Stimulated activated CD8-positive, alpha-beta memory T cell treated with anti-CD3 and anti-CD28 coated beads, Interleukin-4, amount 100 ng/mL, for 48 hours (primary cell): ENCODE measurements around the gene TTC34.
"Not testable (repeated sequence)": the region's sequence is repeated elsewhere in the genome, so short reads cannot be mapped to it uniquely, and the experiment has no call there.

Source experiments
- DNase-seq: peaks from one replicate; pipeline ENCODE4 v3.0.0-alpha.2; 2020

Gene TTC34

DNA sequence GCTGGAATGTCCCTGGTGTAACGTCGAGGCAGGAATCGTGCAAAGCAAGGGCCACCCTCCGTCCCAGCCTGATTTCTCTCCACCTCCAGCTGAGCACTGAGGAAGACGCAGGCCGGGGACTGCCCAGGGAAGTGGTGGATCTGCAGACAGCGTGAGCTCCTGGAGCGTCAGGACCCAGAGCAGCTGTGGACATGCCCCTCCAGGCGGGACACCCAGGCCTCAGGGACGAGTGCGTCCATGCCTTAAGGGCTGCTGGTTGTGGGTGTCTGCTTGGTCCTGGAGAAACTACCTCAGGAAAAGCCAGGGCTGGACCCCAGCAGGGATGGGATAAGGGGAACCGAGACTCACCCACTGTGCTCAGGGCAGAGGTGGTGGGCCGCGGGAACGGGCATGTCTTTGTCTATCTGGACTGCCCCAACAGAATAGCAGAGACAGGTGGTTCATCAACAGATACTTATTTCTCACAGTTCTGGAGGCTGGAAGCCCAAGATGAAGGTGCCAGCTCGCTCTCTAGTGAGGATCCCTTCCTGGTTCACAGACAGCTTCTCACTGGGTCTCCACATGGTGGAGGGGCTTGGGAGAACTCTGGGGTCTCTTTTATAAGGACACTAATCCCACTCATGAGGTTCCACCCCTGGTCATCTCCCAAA, 162.9 kb downstream of the TTC34 start:
- DNase-seq: no peak

DNA sequence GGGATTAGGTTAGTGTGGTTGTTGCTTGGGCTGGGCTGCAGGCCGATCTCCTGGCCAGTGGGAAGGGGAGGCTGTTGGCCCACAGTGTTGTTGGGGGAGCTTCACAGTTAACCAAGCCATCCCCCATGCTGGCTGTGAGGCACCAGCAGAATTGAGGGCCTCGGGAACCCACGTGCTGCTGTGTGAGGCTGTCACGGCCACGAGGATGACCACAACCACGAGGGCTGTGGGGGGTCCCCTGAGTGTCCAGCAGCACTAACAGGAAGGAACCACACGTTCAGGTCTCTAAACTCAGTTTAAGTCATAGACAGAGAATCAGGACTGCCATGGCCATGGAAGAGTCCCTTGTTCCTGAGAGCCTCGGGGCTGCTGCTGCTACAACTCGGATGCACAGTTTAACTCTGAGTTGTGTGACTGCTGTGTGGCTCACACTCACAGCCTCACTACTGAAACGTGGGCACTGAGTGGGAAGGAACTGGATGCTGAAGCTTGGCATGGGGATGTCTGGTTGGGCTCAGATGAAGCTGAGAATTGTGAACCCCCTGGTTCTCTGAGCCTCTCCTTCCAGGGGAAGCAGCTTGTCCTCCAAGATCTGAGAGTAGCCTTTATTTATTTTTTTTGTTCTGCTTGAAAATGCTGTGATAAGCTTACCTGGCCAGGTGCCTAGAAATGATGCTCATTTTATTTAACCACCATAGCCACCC, 163.9 kb downstream of the TTC34 start:
- no peak for DNase-seq

GRCh38 chr1:2636733-2637132, 164.8 kb downstream of the TTC34 start:
- no peak for DNase-seq

- DNase-seq: no peak
Measured at GRCh38 chr1:2635361-2636010, 166.0 kb downstream of the TTC34 start.

DNA sequence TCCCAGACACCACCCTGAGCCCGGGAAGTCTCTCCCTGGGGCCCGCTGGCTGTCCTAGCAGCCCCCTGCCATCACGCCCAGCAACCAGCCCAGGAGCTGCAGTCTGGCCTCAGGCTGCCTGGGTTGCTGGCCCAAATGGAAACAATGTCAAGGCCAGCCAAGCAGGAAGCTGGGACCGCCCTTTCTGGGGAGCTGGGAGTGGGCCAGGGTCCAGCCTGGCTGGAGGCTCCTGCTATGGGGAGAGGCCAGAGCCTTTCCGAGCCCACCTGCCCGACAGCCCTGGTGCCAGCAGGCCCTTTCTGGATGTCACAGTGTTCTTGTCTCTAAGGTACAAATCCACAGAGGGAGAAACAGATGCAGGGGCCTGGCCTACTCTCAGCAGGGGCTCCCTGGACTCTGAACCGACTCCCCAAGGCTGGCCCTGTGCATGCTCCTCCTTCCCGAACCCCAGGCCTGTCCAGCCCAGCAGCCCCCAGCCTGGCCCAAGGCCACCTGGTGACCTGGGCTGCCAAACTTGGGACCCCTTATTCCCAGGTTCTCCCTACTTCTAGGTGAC, 167.5 kb downstream of the TTC34 start:
- DNase-seq: no peak

DNA sequence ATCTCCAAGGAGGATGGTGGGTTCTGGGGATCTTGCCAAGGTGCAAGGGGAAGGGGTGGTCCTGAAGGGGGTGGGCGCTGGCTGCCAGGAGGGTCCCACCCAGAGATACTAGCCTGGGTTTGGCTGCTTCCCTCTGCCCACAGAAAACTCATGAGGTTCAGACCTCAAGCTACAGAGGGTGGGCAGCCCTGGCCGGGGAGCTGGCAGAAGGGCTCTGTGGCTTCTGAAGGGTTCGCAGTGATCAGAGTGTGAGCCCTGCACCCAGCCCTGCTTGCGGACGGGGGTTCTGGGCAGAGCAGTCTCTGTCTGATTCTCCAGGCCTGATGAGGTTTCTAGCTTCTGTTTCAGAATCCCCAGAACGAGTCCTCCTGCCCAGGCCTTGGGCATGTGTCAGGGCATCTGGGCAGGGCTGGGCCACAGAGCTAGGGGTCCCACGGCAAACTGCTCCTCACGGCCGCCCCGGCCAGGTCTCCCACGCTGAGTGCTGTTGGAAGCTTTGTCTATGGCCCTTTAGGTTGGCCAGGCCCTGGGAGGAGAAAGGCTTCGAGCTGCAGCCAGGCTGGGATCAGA, 168.0 kb downstream of the TTC34 start:
- DNase-seq: no peak

- no peak for DNase-seq
Measured at GRCh38 chr1:2632561-2633361, 168.7 kb downstream of the TTC34 start, which contains the start of gene MMEL1. TSS of gene MMEL1 (minus strand) at chr1:2633016. CDS start at chr1:2629484, 3,532 bp downstream.

DNA sequence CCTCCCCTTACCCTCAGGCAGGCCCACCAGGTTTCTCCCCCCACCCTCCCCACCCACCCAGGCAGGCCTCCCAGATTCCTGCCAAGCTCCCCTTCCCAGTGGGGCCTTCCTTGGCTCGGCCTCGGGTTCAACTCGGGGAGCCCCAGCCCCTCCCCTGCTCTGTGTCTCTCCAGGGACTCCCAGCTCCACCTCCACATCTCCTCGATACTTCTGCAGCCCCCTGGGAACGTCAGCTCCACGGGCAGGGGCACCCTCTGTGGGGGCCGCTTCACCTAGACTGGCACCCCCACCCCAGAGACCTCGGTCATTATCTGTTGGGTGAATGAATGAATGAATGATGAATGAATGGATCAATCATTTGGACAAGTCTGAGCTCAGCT, 169.5 kb downstream of the TTC34 start:
- no peak for DNase-seq

GRCh38 chr1:2631136-2632050, 170.1 kb downstream of the TTC34 start:
- DNase-seq: no peak

GRCh38 chr1:2630498-2631135, 170.9 kb downstream of the TTC34 start:
- DNase-seq: no peak

DNA sequence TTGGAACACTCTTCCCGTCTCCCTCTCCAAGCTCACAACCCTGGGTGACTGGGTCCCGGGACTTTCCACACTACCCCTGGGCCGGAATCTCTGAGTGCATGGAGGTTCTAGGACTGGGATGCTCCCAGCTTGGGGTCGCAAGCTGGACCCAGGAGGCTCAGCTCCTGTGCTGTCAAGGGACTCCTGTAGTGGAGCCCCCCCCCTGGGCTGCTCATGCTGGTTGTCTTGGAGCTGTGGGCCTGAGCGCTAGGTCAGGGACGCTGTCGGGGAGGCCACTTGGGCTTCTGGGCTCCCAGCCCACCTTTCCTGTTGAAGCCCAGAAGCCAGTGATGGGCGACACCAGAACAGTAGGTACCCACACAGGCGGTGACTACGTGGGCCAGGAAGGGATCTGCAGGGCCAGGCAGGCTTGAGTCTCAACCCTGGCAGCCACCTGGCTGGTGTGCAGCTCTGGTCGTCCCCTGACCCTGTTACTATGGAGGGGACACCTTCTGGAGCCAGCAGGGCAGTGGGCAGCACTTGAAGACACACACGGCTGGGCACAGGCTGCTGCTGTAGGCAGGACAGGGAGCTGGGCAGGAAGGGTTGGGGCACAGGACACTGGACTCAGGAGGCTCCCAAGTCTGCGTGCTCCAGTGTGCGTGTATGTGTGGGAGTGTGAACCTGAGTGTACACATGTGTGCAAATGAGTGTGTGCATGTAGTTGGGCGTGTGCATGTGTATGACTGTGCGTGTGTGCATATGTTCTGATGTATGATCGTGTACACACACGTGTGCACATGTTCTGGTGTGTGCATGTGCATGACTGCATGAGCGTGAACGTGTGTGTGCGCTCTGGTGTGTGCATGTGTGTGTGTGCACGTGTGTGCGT, 171.6 kb downstream of the TTC34 start:
- no peak for DNase-seq

DNA sequence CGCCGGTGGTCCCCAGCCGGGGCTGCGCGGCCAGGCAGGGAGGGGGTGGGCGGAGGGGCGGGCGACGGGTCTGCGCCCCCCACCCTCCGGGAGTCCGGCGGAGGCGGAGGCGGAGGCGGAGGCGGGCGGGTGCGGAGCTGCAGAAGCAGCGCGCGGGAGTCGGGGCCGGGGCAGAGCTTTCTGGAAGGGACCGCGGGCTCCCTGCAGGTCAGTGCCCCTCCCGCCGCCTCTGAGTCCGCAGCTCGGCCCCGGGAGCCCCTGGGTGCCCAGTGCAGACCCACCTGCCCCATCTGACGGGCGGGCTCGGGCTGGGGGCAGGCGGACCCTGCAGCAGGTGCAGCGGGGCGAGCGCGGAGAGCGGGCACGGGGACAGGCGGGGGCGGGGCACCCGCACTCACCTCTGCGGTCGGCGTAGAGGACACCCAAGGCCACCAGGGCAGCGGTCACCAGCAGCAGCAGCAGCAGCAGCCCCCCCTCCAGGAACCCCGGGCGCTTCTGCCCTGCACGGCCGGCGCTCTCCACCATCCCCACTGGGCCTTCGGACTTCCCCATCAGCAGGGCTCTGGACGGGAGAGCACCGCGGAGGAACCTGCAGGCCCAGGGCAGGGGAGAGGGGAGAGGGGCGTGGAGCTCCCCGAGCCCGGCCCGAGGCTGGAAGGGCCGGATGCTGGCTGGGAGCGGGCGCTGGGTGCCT, 172.4 kb downstream of the TTC34 start:
- no peak for DNase-seq

- DNase-seq: no peak
Measured at GRCh38 chr1:2628191-2628932, 173.1 kb downstream of the TTC34 start.

GRCh38 chr1:2627746-2628145, 173.7 kb downstream of the TTC34 start:
- DNase-seq: no peak

DNA sequence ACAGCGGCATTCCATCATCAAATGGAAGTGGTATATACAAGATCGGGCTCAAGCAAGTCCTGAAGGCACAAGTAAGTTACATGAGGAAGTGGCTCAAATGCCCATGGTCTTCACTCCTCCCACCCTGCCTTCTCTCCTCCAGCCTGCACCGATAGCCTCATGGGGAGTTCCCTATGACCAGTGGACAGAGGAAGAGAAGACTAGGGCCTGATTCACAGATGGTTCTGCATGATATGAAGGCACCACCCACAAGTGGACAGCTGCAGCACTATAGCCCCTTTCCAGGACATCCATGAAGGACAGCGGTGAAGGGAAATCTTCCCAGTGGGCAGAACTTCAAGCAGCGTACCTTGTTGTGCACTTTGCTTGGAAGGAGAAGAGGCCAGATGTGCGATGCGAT, 175.7 kb downstream of the TTC34 start:
- DNase-seq: not testable (repeated sequence)

GRCh38 chr1:2625311-2625710, 176.2 kb downstream of the TTC34 start:
- DNase-seq: no peak

GRCh38 chr1:2624735-2625300, 176.7 kb downstream of the TTC34 start:
- no peak for DNase-seq
